ENCODE measurements around the gene SNRNP25. TPM values are rescaled to one million over a fixed set of nuclear protein-coding genes. Genes with fewer than 3 reads are reported as not detected.
A peak's percentile ranks its signal among the peaks of the same experiment; 100 is the strongest.
"Not testable (repeated sequence)": the region's sequence is repeated elsewhere in the genome, so short reads cannot be mapped to it uniquely, and the experiment has no call there.

The SNRNP25 gene
- total RNA-seq, 2 experiments from 2014 or later: 62.3 to 63.2 TPM

DNA sequence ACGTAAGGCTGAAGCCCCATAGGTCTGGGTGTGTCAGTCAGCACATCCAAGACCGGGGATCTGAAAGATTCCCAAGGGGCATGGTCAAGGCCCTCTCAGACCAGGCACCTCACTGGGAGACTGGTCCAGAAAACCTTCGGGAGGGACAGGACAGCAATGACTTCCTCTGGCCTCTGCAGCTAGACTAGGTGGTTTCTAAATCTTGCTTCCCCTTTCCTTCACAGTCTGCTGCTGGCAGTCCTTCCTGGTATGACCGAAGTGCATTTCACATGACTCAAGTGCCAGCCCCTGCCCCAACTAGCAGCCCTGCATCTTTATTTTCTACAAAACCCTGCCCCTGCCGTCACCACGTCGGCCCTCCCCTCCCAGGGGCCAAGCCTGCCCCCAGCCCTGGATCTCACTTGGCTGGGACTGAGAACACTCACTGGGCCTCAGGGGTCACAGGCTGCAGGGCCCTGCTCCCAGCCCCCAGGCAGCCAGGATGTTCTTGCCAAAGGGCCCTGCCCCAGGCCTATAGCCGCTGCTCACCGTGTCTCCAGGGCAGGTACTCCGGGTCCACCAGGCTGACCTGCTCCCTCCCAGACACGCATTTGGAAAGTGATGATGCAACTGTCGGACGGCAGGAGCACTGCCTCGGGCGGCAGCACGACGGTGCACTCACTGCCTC, 18.5 kb upstream of the SNRNP25 start:
- H3K4me1 Mint-ChIP-seq (ENCODE audit: low read depth): peaks cover 45% of the 10 kb centered on the region

DNA sequence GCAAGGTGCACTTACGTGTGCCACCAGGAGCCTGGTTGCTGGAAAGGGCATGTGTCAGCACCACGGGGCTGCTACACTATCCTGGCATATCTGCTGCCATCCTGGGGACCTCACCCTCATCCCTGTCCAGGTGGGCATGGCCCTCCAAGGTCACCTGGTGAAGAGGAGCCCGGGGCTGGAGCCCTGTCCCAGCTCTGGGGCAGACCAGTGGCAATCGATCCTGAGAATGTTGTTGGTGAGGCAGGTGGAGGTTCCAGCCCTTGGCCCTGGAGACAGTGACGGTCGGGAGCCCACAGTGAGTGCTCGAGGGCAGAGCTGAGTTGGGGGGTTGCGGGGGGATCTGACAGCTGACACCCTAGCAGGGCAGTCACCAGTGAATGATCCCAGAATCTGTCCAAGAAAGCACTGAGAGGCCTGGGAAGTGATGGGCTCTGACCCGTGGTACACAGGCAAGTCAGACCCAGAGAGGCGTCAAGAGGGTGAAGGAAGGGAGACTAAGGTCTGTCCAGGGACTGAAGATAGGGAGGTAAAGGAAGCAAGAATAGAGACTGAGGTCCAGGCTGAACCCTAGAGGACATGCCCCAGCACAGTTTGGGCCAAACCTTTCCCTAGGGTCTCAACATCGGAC, 17.8 kb upstream of the SNRNP25 start:
- ATAC-seq: no peak

More for the DNA sequence above, 18.5 kb upstream of the SNRNP25 start:
- no peaks in the 10 kb centered on the region for H3K27me3 Mint-ChIP-seq (ENCODE audit: low read depth)
- ATAC-seq (no peak), DNase-seq (no peak)
- no peak overlapping the region for H3K4me3 Mint-ChIP-seq
- ChIA-PET CTCF (no interaction called here), POLR2A (no interaction called here)
- H3K27ac Mint-ChIP-seq: peak overlapping the region; percentile 37
- no peaks in the 10 kb centered on the region for H3K9me3 Mint-ChIP-seq (ENCODE audit: insufficient read depth)
- H3K36me3 Mint-ChIP-seq (ENCODE audit: low read depth): peaks cover 17% of the 10 kb centered on the region

GRCh38 chr16:36336-36984, 17.2 kb upstream of the SNRNP25 start:
- POLR2A ChIA-PET: no interaction called here
- Mint-ChIP-seq H3K4me1 (ENCODE audit: low read depth) (peaks cover 47% of the 10 kb centered on the region), H3K27me3 (ENCODE audit: low read depth) (no peaks in the 10 kb centered on the region), H3K9me3 (ENCODE audit: insufficient read depth) (no peaks in the 10 kb centered on the region), H3K36me3 (ENCODE audit: low read depth) (peaks cover 21% of the 10 kb centered on the region), H3K4me3 (no peak overlapping the region), H3K27ac (peak overlapping the region; percentile 46)
- DNase-seq: no peak
- CTCF ChIA-PET: no interaction called here
- ATAC-seq: no peak

More for the DNA sequence above, 17.8 kb upstream of the SNRNP25 start:
- Mint-ChIP-seq H3K36me3 (ENCODE audit: low read depth) (peaks cover 17% of the 10 kb centered on the region), H3K4me1 (ENCODE audit: low read depth) (peaks cover 46% of the 10 kb centered on the region), H3K9me3 (ENCODE audit: insufficient read depth) (no peaks in the 10 kb centered on the region), H3K4me3 (no peak overlapping the region), H3K27ac (peak overlapping the region; percentile 46), H3K27me3 (ENCODE audit: low read depth) (no peaks in the 10 kb centered on the region)
- POLR2A ChIA-PET: no interaction called here
- no peak for DNase-seq
- CTCF ChIA-PET: no interaction called here

GRCh38 chr16:37511-37910, 16.1 kb upstream of the SNRNP25 start:
- H3K36me3 Mint-ChIP-seq (ENCODE audit: low read depth): peaks cover 30% of the 10 kb centered on the region
- peaks cover 55% of the 10 kb centered on the region for H3K4me1 Mint-ChIP-seq (ENCODE audit: low read depth)
- no peaks in the 10 kb centered on the region for H3K9me3 Mint-ChIP-seq (ENCODE audit: insufficient read depth)
- H3K27me3 Mint-ChIP-seq (ENCODE audit: low read depth): no peaks in the 10 kb centered on the region
- DNase-seq (no peak), ATAC-seq (no peak)
- CTCF ChIA-PET: no interaction called here
- no peak overlapping the region for H3K27ac Mint-ChIP-seq
- no peak overlapping the region for H3K4me3 Mint-ChIP-seq
- POLR2A ChIA-PET: interaction anchor here (0.6 kb wide), 1 partner anchor 461 kb away, joined by 3 read pairs; no protein-coding TSS in a partner anchor

DNA sequence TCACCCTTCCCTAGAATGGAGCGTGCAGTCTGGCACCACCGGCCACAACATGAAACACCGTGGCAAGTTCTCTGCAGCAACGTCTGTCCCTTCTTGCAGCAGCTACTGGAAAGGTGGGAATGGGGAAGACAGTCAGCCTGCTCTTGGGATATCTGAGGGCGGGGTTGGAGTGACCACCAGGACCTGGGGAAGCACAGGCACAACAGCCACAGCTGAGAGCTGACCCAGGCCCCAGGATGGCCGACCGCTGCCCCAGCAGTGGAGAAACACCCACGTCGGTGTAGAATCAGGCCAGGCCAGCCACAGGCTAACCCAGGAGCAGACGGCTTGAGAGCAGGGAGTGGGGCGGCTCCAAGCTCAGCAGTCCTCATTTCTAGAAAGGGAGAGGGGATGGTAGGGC, 15.4 kb upstream of the SNRNP25 start:
- ChIA-PET CTCF (interaction anchor here (0.9 to 2.1 kb wide), 4 partner anchors 27 to 144 kb away, joined by 3 to 9 read pairs (median 6); no protein-coding TSS in a partner anchor), POLR2A (interaction anchor here (0.6 to 1.4 kb wide), 2 partner anchors 15 to 460 kb away, joined by 3 to 9 read pairs; partner anchors contain the start of genes POLR3K and SNRNP25)
- peaks cover 62% of the 10 kb centered on the region for H3K4me1 Mint-ChIP-seq (ENCODE audit: low read depth)
- not testable (repeated sequence) for ATAC-seq; H3K4me3 Mint-ChIP-seq; DNase-seq; H3K27me3 Mint-ChIP-seq (ENCODE audit: low read depth); H3K9me3 Mint-ChIP-seq (ENCODE audit: insufficient read depth)
- peak overlapping the region; percentile 75 for H3K27ac Mint-ChIP-seq
- peaks cover 37% of the 10 kb centered on the region for H3K36me3 Mint-ChIP-seq (ENCODE audit: low read depth)

- Mint-ChIP-seq H3K4me3 (no peak overlapping the region), H3K9me3 (ENCODE audit: insufficient read depth) (no peaks in the 10 kb centered on the region), H3K27me3 (ENCODE audit: low read depth) (no peaks in the 10 kb centered on the region), H3K4me1 (ENCODE audit: low read depth) (peaks cover 63% of the 10 kb centered on the region), H3K27ac (peak overlapping the region; percentile 75), H3K36me3 (ENCODE audit: low read depth) (peaks cover 43% of the 10 kb centered on the region)
- DNase-seq: peak; percentile 87
- peak; percentile 93 for ATAC-seq
- POLR2A ChIA-PET: interaction anchor here (1.4 kb wide), 1 partner anchor 14 kb away, joined by 9 read pairs; the partner anchor contains the start of genes POLR3K and SNRNP25
- CTCF ChIA-PET: interaction anchor here (0.8 to 2.1 kb wide), 6 partner anchors 26 to 143 kb away, joined by 3 to 9 read pairs (median 4); no protein-coding TSS in a partner anchor
These were observed 14.4 kb upstream of the SNRNP25 start for GRCh38 chr16:38941-39892.

- H3K9me3 Mint-ChIP-seq (ENCODE audit: insufficient read depth): no peaks in the 10 kb centered on the region
- H3K27me3 Mint-ChIP-seq (ENCODE audit: low read depth): no peaks in the 10 kb centered on the region
- H3K27ac Mint-ChIP-seq: no peak overlapping the region
- no peak overlapping the region for H3K4me3 Mint-ChIP-seq
- no peak for ATAC-seq
- H3K36me3 Mint-ChIP-seq (ENCODE audit: low read depth): peaks cover 47% of the 10 kb centered on the region
- CTCF ChIA-PET: no interaction called here
- H3K4me1 Mint-ChIP-seq (ENCODE audit: low read depth): peaks cover 49% of the 10 kb centered on the region
- DNase-seq: no peak
- POLR2A ChIA-PET: interaction anchor here (1.2 kb wide), 1 partner anchor 11 kb away, joined by 3 read pairs; the partner anchor contains the start of gene POLR3K
These were observed 12.1 kb upstream of the SNRNP25 start for GRCh38 chr16:41439-42068.

DNA sequence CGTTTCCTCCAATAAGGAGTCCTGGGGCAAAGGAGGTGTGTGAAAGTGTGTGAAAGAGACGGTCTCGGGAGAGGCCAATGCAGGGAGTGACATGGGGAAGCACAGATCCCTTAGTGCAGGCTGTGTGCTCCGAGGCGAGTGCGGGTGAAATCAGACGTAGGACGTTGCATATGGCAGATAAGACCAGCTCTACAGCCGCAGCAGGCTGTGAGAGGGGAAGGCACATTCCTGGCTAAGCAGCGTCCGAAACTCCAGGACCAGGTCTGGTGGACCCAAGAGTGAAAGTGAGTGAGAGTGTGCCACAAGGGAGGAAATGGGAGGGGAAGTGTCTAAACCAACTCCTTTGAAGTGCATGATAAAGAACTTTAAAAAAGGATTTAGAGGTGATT, 11.6 kb upstream of the SNRNP25 start:
- Mint-ChIP-seq H3K27ac (no peak overlapping the region), H3K36me3 (ENCODE audit: low read depth) (peaks cover 50% of the 10 kb centered on the region), H3K4me1 (ENCODE audit: low read depth) (peaks cover 49% of the 10 kb centered on the region), H3K9me3 (ENCODE audit: insufficient read depth) (no peaks in the 10 kb centered on the region), H3K27me3 (ENCODE audit: low read depth) (no peaks in the 10 kb centered on the region), H3K4me3 (no peak overlapping the region)
- DNase-seq (no peak), ATAC-seq (no peak)
- ChIA-PET CTCF (no interaction called here), POLR2A (interaction anchor here (1.2 to 1.5 kb wide), 2 partner anchors 11 kb away, joined by 3 to 8 read pairs; partner anchors contain the start of genes POLR3K and SNRNP25)

- H3K27me3 Mint-ChIP-seq (ENCODE audit: low read depth): no peaks in the 10 kb centered on the region
- ChIA-PET POLR2A (interaction anchor here (1.5 kb wide), 1 partner anchor 11 kb away, joined by 8 read pairs; the partner anchor contains the start of genes POLR3K and SNRNP25), CTCF (interaction anchor here (1.0 kb wide), 1 partner anchor 54 kb away, joined by 5 read pairs; no protein-coding TSS in a partner anchor)
- no peak overlapping the region for H3K27ac Mint-ChIP-seq
- peaks cover 47% of the 10 kb centered on the region for H3K4me1 Mint-ChIP-seq (ENCODE audit: low read depth)
- peaks cover 51% of the 10 kb centered on the region for H3K36me3 Mint-ChIP-seq (ENCODE audit: low read depth)
- ATAC-seq: no peak
- H3K4me3 Mint-ChIP-seq: no peak overlapping the region
- no peaks in the 10 kb centered on the region for H3K9me3 Mint-ChIP-seq (ENCODE audit: insufficient read depth)
- DNase-seq: no peak
These were observed 10.9 kb upstream of the SNRNP25 start for GRCh38 chr16:42691-43090.

DNA sequence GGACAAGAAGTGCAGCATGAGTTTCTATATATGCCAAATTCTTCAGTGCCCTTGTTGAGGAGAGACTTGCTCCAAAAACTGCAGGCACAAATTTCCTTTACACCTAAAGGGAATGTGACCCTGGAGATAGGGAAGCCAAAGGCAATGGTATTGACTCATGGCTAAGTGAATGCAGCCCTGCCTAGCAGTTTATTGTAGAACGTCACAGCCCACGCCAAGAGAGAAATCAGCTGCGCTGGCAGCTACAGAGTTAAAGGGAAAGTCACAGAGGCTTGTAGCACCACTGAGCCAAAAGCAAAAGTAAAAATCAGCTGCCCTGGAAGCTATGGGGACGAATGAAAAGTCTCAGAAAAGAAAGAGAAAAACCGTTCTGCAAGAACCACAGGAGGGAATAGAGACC, 10.3 kb upstream of the SNRNP25 start:
- Mint-ChIP-seq H3K27me3 (ENCODE audit: low read depth) (no peaks in the 10 kb centered on the region), H3K4me1 (ENCODE audit: low read depth) (peaks cover 42% of the 10 kb centered on the region), H3K4me3 (no peak overlapping the region), H3K27ac (no peak overlapping the region), H3K36me3 (ENCODE audit: low read depth) (peaks cover 54% of the 10 kb centered on the region), H3K9me3 (ENCODE audit: insufficient read depth) (no peaks in the 10 kb centered on the region)
- DNase-seq (no peak), ATAC-seq (no peak)
- POLR2A ChIA-PET: interaction anchor here (1.5 kb wide), 1 partner anchor 10 kb away, joined by 8 read pairs; the partner anchor contains the start of genes POLR3K and SNRNP25
- CTCF ChIA-PET: interaction anchor here (1.0 kb wide), 1 partner anchor 54 kb away, joined by 5 read pairs; no protein-coding TSS in a partner anchor
